PFSK-1 (cell line): ENCODE measurements around the gene MSH5.

Experiments used
- POLR2AphosphoS5 ChIP-seq: IDR thresholded peaks from 2 replicates; pipeline ENCODE4 v1.6.1; 2012; ENCODE audit warnings: low read depth, mild to moderate bottlenecking, control low read depth, low read length, moderate library complexity
- REST ChIP-seq, 2 experiments: IDR thresholded peaks; 2 replicates each; pipeline versions ENCODE4 v1.6.1 to v1.8.0; 2011 to 2012; ENCODE audit warnings: low read depth in 2 of 2, low read length in 2 of 2, control low read depth in 1 of 2, inconsistent platforms in 1 of 2, mild to moderate bottlenecking in 1 of 2, moderate library complexity in 1 of 2; ENCODE audit not compliant: insufficient read depth in 1 of 2

GRCh38 chr6:31713991-31714684, 25.7 kb upstream of the MSH5 start:
- no peak for TF ChIP-seq POLR2AphosphoS5
- no peak for TF ChIP-seq REST (IDR thresholded peaks at IDR 0.05; ENCODE audit: insufficient read depth in 1 of 2, low read depth in 2 of 2, low read length in 2 of 2)
